HepG2 (cell line): ENCODE data around the gene ZNF214.

Experiments
- FOXJ3 ChIP-seq: sonication (generic); formaldehyde crosslinking; IDR thresholded peaks from 2 replicates; pipeline ENCODE4 v1.4.0; 2020; ENCODE audit warnings: missing genetic modification reagents, mild to moderate bottlenecking, borderline replicate concordance
- KLF15 ChIP-seq: sonication (generic); formaldehyde crosslinking; IDR thresholded peaks from 2 replicates; pipeline ENCODE4 v1.8.1; 2023; ENCODE audit warnings: borderline replicate concordance, mild to moderate bottlenecking, inconsistent platforms, missing genetic modification reagents, mixed read lengths
- MEF2D ChIP-seq: sonication (generic); formaldehyde crosslinking; IDR thresholded peaks from 2 replicates; pipeline ENCODE4 v1.5.1; 2020; ENCODE audit warnings: mild to moderate bottlenecking, missing genetic modification reagents
- MXI1 ChIP-seq: IDR thresholded peaks from 3 replicates; pipeline ENCODE4 v1.6.1; 2012; ENCODE audit warnings: low read depth, low read length, inconsistent platforms, borderline replicate concordance
- SNRNP70 ChIP-seq: fragments of 200-400 bp; formaldehyde crosslinking; IDR thresholded peaks from 2 replicates; pipeline ENCODE4 v1.6.1; 2017; ENCODE audit warnings: mild to moderate bottlenecking, low read depth, low read length, moderate library complexity
- ZNF101 ChIP-seq: sonication (generic); formaldehyde crosslinking; IDR thresholded peaks from 2 replicates; pipeline ENCODE4 v1.4.0; 2020; ENCODE audit warnings: mild to moderate bottlenecking, low read depth, missing genetic modification reagents, borderline replicate concordance
- ZNF24 ChIP-seq: fragments of 450-650 bp; IDR thresholded peaks from 2 replicates; pipeline ENCODE4 v1.6.1; 2017; ENCODE audit warnings: antibody characterized with exemption, mild to moderate bottlenecking
- TF ChIP-seq, protein P1 (sequence below): IDR thresholded peaks from 2 replicates; pipeline ENCODE4 v1.6.1; 2012; ENCODE audit warnings: inconsistent platforms
- TF ChIP-seq, protein P2 (sequence below): sonication (generic); formaldehyde crosslinking; IDR thresholded peaks from 2 replicates; pipeline ENCODE4 v1.5.0; 2020; ENCODE audit warnings: mild to moderate bottlenecking, missing genetic modification reagents, moderate library complexity

DNA sequence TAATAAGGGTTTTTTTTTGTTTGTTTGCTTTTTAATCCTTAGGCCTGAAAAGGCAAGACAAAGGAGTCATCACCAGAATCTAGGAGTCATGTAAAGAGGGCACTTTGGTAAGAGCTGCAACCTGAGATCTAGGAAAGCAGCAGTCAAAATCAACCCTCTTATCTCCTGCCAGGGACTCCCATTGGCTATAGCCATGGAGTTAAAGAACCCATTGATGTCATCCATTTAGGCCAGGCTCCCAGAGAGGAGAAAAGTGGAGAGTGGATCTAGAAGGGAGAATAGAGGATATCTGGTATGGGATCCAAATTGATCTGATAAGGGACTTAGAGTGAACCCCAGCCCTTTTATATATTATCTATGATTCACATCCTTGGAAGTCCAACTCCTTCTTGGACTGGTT is 58.0 kb downstream of the ZNF214 start:
- TF ChIP-seq, protein P1, sequence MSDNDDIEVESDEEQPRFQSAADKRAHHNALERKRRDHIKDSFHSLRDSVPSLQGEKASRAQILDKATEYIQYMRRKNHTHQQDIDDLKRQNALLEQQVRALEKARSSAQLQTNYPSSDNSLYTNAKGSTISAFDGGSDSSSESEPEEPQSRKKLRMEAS: no peak
- TF ChIP-seq SNRNP70 (no peak), ZNF24 (no peak), MXI1 (no peak), FOXJ3 (CRISPR knock-in tag) (no peak), MEF2D (no peak), ZNF101 (CRISPR knock-in tag) (no peak), KLF15 (CRISPR knock-in tag) (no peak)
- TF ChIP-seq, protein P2, sequence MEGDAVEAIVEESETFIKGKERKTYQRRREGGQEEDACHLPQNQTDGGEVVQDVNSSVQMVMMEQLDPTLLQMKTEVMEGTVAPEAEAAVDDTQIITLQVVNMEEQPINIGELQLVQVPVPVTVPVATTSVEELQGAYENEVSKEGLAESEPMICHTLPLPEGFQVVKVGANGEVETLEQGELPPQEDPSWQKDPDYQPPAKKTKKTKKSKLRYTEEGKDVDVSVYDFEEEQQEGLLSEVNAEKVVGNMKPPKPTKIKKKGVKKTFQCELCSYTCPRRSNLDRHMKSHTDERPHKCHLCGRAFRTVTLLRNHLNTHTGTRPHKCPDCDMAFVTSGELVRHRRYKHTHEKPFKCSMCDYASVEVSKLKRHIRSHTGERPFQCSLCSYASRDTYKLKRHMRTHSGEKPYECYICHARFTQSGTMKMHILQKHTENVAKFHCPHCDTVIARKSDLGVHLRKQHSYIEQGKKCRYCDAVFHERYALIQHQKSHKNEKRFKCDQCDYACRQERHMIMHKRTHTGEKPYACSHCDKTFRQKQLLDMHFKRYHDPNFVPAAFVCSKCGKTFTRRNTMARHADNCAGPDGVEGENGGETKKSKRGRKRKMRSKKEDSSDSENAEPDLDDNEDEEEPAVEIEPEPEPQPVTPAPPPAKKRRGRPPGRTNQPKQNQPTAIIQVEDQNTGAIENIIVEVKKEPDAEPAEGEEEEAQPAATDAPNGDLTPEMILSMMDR (CRISPR knock-in tag): no peak
